CD4-positive, CD25-positive, alpha-beta regulatory T cell (primary cell): ENCODE measurements around the gene OAF. TPM values are rescaled to one million over a fixed set of nuclear protein-coding genes. Genes with fewer than 3 reads are reported as not detected.
"Not testable (repeated sequence)": the region's sequence is repeated elsewhere in the genome, so short reads cannot be mapped to it uniquely, and the experiment has no call there.

Source experiments
- ATAC-seq, 2 donors: fragments of 150-1000 bp; cut with Tn5 transposase; one replicate each; pipeline ENCODE4 v1.10.0; 2021; ENCODE audit warnings: low read depth in 2 of 2, moderate number of reproducible peaks in 2 of 2, moderate library complexity in 1 of 2
- DNase-seq, 3 donors: peaks; one replicate each; pipeline versions ENCODE4 v3.0.0 to v3.0.0-alpha.2; 2012 to 2022; ENCODE audit warnings: mixed read lengths in 1 of 3
- H3K27ac ChIP-seq: one replicate; pipeline ENCODE4 v1.7.0; 2013; ENCODE audit warnings: mild to moderate bottlenecking, low read length; ENCODE audit not compliant: insufficient read depth, poor library complexity, severe bottlenecking
- H3K27me3 ChIP-seq: one replicate; pipeline ENCODE4 v1.7.0; 2013; ENCODE audit warnings: low read length; ENCODE audit not compliant: control insufficient read depth, insufficient read depth
- H3K36me3 ChIP-seq: one replicate; pipeline ENCODE4 v1.7.0; 2013; ENCODE audit warnings: mild to moderate bottlenecking, low read length, moderate library complexity; ENCODE audit not compliant: control insufficient read depth, insufficient read depth
- H3K4me1 ChIP-seq: 2 replicates; pipeline ENCODE4 v1.7.0; 2013; ENCODE audit warnings: mild to moderate bottlenecking, low read length; ENCODE audit not compliant: insufficient read depth, control insufficient read depth, poor library complexity, severe bottlenecking
- H3K4me3 ChIP-seq: one replicate; pipeline ENCODE4 v1.7.0; 2013; ENCODE audit warnings: low read depth, mild to moderate bottlenecking, low read length, moderate library complexity
- H3K9me3 ChIP-seq, 2 experiments: 1 replicate in 1 of 2; 2 replicates in 1 of 2; pipeline ENCODE4 v1.7.0; 2013; ENCODE audit warnings: low read length in 2 of 2, mild to moderate bottlenecking in 1 of 2, moderate library complexity in 1 of 2; ENCODE audit not compliant: control insufficient read depth in 2 of 2
- H3K27ac Mint-ChIP-seq, 3 donors: one replicate each; pipeline ENCODE4 v1.8.0; 2020 to 2022; ENCODE audit warnings: mild to moderate bottlenecking in 3 of 3, mixed read lengths in 3 of 3, moderate library complexity in 2 of 3
- H3K27me3 Mint-ChIP-seq: one replicate; pipeline ENCODE4 v1.8.0; 2022; ENCODE audit warnings: mild to moderate bottlenecking, mixed read lengths
- H3K36me3 Mint-ChIP-seq: one replicate; pipeline ENCODE4 v1.8.0; 2020; ENCODE audit warnings: mixed read lengths
- H3K4me1 Mint-ChIP-seq, 4 donors: one replicate each; pipeline ENCODE4 v1.8.0; 2020 to 2022; ENCODE audit warnings: mixed read lengths in 4 of 4, mild to moderate bottlenecking in 1 of 4
- H3K4me3 Mint-ChIP-seq, 4 donors: one replicate each; pipeline ENCODE4 v1.8.0; 2020 to 2022; ENCODE audit warnings: mild to moderate bottlenecking in 4 of 4, mixed read lengths in 4 of 4, moderate library complexity in 3 of 4
- H3K9me3 Mint-ChIP-seq, 7 donors: one replicate each; pipeline ENCODE4 v1.8.0; 2020 to 2022; ENCODE audit warnings: mixed read lengths in 7 of 7, mild to moderate bottlenecking in 3 of 7, moderate library complexity in 2 of 7
- polyA plus RNA-seq, 4 donors: library from polyadenylated mRNA; unstranded; fragments of 300-500 nt; fragmentation: Illumina TruSeq; gene quantifications; one replicate each; pipeline ENCODE4 v1.2.3, GENCODE V29; 2021
- total RNA-seq: library from RNA; stranded (reverse); gene quantifications from one replicate; pipeline ENCODE4 v1.2.3, GENCODE V29; 2022

The OAF gene
- total and polyA plus RNA-seq, 5 donors from 2014 or later: 0.38 to 1.2 (median 0.54) TPM

DNA sequence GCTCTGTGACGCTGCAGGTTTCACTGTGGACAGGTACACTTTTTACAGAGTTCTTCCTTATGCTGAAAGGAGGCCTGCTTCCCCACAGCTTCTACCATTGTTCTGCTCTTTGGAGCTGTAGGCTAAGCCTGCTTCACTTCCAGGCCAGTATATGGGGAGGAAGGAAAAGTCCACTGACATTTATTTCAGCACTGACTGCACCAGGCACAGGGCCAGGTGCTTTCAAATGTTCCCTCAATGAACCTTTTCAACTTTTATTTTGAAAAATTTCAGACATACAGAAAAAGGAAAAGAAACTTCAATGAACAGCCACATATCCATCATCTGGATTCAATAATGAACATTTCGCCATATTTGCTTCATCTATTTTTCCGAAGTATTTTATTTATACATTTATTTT lies 51.1 kb downstream of the OAF start:
- no peaks in the 10 kb centered on the region for H3K36me3 Mint-ChIP-seq
- no peaks in the 10 kb centered on the region for H3K9me3 Mint-ChIP-seq
- no peak overlapping the region for H3K27ac Mint-ChIP-seq
- Histone ChIP-seq H3K9me3 (no peaks in the 10 kb centered on the region), H3K4me1 (no peaks in the 10 kb centered on the region), H3K36me3 (no peaks in the 10 kb centered on the region), H3K27ac (no peak overlapping the region), H3K4me3 (no peak overlapping the region), H3K27me3 (peaks cover 4% of the 10 kb centered on the region)
- H3K4me3 Mint-ChIP-seq: no peak overlapping the region
- no peaks in the 10 kb centered on the region for H3K4me1 Mint-ChIP-seq
- ATAC-seq (no peak), DNase-seq (no peak)
- peaks cover 12% of the 10 kb centered on the region for H3K27me3 Mint-ChIP-seq

DNA sequence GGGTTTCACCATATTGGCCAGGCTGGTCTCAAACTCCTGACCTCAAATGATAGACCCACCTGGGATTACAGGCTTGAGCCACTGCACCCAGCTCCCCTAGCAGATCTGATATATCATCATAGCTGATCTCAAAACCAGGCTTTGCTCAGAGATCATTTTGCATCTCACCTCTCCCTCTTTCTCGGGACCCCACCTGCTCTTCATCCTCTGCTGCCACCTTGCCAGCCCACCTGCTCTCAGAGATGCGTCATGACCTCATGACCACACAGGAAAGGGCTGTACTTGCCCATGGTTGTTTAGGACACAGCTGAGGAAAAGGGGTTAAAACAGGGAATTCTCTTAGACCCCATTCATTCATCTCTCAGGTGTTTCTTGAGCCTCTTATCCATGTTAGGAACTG lies 56.5 kb downstream of the OAF start:
- H3K4me3 ChIP-seq: no peak overlapping the region
- peaks cover 4% of the 10 kb centered on the region for H3K27me3 ChIP-seq
- no peaks in the 10 kb centered on the region for H3K4me1 ChIP-seq
- ATAC-seq (no peak), DNase-seq (no peak)
- no peak overlapping the region for H3K27ac ChIP-seq
- H3K9me3 ChIP-seq: no peaks in the 10 kb centered on the region
- no peaks in the 10 kb centered on the region for H3K9me3 Mint-ChIP-seq
- H3K27me3 Mint-ChIP-seq: peaks cover 6% of the 10 kb centered on the region
- no peaks in the 10 kb centered on the region for H3K36me3 Mint-ChIP-seq
- H3K36me3 ChIP-seq: no peaks in the 10 kb centered on the region
- H3K4me3 Mint-ChIP-seq: no peak overlapping the region
- H3K27ac Mint-ChIP-seq: no peak overlapping the region
- no peaks in the 10 kb centered on the region for H3K4me1 Mint-ChIP-seq

DNA sequence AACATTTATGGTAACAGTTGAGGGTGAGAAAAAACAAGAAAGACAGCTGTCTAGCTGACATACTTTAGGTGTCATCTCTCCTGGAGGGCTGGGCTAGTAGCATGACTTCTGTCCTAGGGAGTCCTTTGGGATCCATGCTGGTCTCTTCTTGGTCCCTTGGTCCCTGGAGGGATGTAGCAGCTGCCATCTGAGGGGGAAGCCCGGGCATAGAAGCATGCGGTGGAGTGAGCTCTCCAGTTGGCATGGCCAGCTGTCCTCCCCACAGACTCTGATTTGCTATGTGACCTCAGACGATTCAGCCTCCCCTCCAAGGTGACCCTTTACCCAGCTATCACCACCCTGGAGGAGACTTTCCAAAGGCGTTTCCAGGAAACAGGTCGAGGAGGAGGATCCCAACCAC lies 57.9 kb downstream of the OAF start:
- H3K36me3 ChIP-seq: no peaks in the 10 kb centered on the region
- ATAC-seq (no peak), DNase-seq (no peak)
- no peak overlapping the region for H3K4me3 ChIP-seq
- peaks cover 11% of the 10 kb centered on the region for H3K27me3 Mint-ChIP-seq
- no peak overlapping the region for H3K4me3 Mint-ChIP-seq
- no peaks in the 10 kb centered on the region for H3K9me3 ChIP-seq
- H3K4me1 Mint-ChIP-seq: no peaks in the 10 kb centered on the region
- no peaks in the 10 kb centered on the region for H3K36me3 Mint-ChIP-seq
- H3K27me3 ChIP-seq: peaks cover 4% of the 10 kb centered on the region
- H3K9me3 Mint-ChIP-seq: no peaks in the 10 kb centered on the region
- H3K4me1 ChIP-seq: no peaks in the 10 kb centered on the region
- no peak overlapping the region for H3K27ac ChIP-seq
- H3K27ac Mint-ChIP-seq: no peak overlapping the region

DNA sequence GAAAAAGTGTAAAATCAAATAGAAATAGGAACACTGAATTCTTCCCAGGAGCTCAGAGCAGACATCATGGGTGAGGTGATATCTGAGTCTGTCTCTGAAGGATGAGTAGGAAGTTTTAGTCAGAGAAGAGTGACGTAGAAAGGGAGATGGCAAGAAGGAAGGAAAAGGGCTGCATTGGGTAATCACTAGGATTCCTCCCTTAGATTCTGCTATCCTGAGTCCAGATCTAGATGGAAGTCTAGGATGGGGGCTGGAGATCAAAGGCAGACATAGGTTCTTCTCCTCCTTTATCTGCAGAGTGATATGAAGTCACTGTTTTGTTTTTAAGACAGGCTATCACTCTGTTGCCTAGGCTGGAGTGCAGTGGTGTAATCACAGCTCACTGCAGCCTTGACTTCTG lies 59.6 kb downstream of the OAF start:
- peaks cover 0 to 1% (median 0%) of the 10 kb centered on the region in 7 donors for H3K9me3 Mint-ChIP-seq
- ATAC-seq (no peak), DNase-seq (no peak)
- H3K36me3 Mint-ChIP-seq: no peaks in the 10 kb centered on the region
- H3K4me3 ChIP-seq: no peak overlapping the region
- no peaks in the 10 kb centered on the region for H3K4me1 ChIP-seq
- no peak overlapping the region for H3K27ac ChIP-seq
- H3K4me1 Mint-ChIP-seq: no peaks in the 10 kb centered on the region
- no peaks in the 10 kb centered on the region for H3K9me3 ChIP-seq
- H3K36me3 ChIP-seq: no peaks in the 10 kb centered on the region
- no peak overlapping the region for H3K27ac Mint-ChIP-seq
- H3K27me3 Mint-ChIP-seq: peaks cover 19% of the 10 kb centered on the region
- peaks cover 4% of the 10 kb centered on the region for H3K27me3 ChIP-seq
- no peak overlapping the region for H3K4me3 Mint-ChIP-seq

DNA sequence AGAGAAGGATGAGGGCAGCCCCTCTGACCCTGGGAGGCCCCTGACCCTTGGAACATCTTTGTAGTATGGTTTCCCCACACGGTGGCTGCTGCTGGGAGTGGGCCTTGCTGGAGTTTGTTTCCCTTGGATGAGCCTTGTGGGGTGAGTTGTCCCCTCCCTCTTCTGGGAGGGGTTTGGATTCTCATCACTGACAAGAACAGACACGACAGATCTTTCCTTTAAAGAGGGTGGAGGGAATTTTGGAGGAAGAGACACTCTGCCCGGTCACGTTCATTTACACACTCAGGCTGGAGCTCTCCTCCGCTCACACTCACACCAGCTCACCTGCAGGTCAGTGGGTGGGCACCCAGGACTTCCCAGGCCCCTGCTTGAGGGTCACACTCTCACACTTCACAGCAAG lies 60.8 kb downstream of the OAF start:
- H3K36me3 ChIP-seq: no peaks in the 10 kb centered on the region
- no peaks in the 10 kb centered on the region for H3K9me3 ChIP-seq
- DNase-seq: no peak
- no peak overlapping the region for H3K4me3 Mint-ChIP-seq
- no peak overlapping the region for H3K4me3 ChIP-seq
- H3K27ac Mint-ChIP-seq: no peak overlapping the region
- H3K4me1 ChIP-seq: no peaks in the 10 kb centered on the region
- no peak overlapping the region for H3K27ac ChIP-seq
- H3K4me1 Mint-ChIP-seq: no peaks in the 10 kb centered on the region
- H3K27me3 Mint-ChIP-seq: peaks cover 19% of the 10 kb centered on the region
- peaks cover 4% of the 10 kb centered on the region for H3K27me3 ChIP-seq
- H3K36me3 Mint-ChIP-seq: no peaks in the 10 kb centered on the region
- H3K9me3 Mint-ChIP-seq: peaks cover 0 to 1% (median 0%) of the 10 kb centered on the region in 7 donors
- ATAC-seq: no peak

DNA sequence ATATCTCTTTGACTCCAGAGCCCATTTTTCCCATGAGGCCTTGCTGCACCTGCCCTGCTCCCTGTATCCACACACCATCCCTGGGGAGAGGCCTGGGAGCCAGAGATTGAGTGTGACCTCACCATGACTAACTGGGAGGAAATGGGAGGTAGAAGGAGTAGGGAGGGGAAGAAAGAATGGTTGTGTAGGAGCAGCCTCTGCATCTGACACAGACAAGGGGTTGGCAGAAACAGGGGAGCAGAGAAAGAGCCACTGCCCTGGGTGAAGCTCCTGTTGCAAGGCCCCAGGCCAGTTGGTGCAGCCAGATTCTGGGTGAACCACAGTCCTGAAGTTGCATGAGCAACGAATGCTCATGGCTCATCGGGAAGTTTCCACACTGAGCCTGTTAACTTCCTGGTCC lies 61.5 kb downstream of the OAF start:
- no peak for ATAC-seq
- no peak overlapping the region for H3K4me3 Mint-ChIP-seq

DNA sequence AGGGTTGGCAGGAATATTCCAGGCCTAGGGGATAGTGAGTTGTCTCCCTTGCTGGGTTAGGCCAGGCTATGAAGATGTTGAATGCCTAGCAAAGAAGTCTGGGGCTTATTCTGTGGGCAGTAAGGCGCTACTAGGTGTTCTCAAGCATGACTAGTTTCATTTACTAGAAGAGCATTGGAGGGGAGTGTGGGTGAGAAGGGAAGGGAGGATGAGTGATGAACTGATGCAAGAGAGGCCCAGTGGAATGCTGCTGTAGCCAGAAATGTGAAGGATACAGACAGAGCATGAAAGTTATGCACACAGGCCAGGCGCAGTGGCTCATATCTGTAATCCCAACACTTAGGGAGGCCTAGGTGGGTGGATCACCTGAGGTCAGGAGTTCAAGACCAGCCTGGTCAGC lies 62.6 kb downstream of the OAF start:
- no peak for ATAC-seq
- peaks cover 19% of the 10 kb centered on the region for H3K27me3 Mint-ChIP-seq
- Histone ChIP-seq H3K27ac (no peak overlapping the region), H3K9me3 (no peaks in the 10 kb centered on the region), H3K4me3 (no peak overlapping the region), H3K36me3 (no peaks in the 10 kb centered on the region), H3K4me1 (no peaks in the 10 kb centered on the region), H3K27me3 (no peaks in the 10 kb centered on the region)
- H3K36me3 Mint-ChIP-seq: no peaks in the 10 kb centered on the region
- no peak overlapping the region for H3K4me3 Mint-ChIP-seq
- H3K9me3 Mint-ChIP-seq: peaks cover 0 to 1% (median 0%) of the 10 kb centered on the region in 7 donors
- no peak for DNase-seq
- H3K27ac Mint-ChIP-seq: no peak overlapping the region
- H3K4me1 Mint-ChIP-seq: no peaks in the 10 kb centered on the region

More for the DNA sequence above, 61.5 kb downstream of the OAF start:
- H3K9me3 Mint-ChIP-seq: peaks cover 0 to 1% (median 0%) of the 10 kb centered on the region in 7 donors
- Histone ChIP-seq H3K9me3 (no peaks in the 10 kb centered on the region), H3K27me3 (peaks cover 2% of the 10 kb centered on the region), H3K27ac (no peak overlapping the region), H3K4me1 (no peaks in the 10 kb centered on the region), H3K4me3 (no peak overlapping the region), H3K36me3 (no peaks in the 10 kb centered on the region)
- H3K36me3 Mint-ChIP-seq: no peaks in the 10 kb centered on the region
- DNase-seq: no peak
- H3K27me3 Mint-ChIP-seq: peaks cover 19% of the 10 kb centered on the region
- H3K4me1 Mint-ChIP-seq: no peaks in the 10 kb centered on the region
- H3K27ac Mint-ChIP-seq: no peak overlapping the region

DNA sequence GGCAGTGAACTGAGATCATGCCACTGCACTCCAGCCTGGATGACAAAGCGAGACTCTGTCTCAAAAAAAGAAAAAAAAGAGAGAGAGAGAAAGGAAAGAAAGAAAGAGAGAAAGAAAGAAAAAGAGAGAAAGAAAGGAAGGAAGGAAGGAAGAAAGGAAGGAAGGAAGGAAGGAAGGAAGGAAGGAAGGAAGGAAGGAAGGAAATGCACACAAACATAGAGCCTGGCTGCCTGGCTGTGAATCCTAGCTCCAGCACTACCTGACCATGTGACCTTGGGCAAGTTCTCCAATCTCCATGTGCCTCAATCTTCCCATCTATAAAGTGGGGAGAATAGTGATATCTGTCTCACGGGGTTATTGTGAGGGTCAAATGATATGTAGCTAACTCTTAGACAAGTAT lies 63.1 kb downstream of the OAF start:
- not testable (repeated sequence) for H3K27ac ChIP-seq, H3K4me1 ChIP-seq, ATAC-seq, H3K36me3 Mint-ChIP-seq, H3K36me3 ChIP-seq, H3K4me3 Mint-ChIP-seq, H3K9me3 Mint-ChIP-seq, H3K27ac Mint-ChIP-seq, H3K27me3 ChIP-seq, DNase-seq, H3K4me3 ChIP-seq, H3K4me1 Mint-ChIP-seq, H3K9me3 ChIP-seq
- peaks cover 19% of the 10 kb centered on the region for H3K27me3 Mint-ChIP-seq
